Measurements from ENCODE around the gene NKAIN2.
"Not testable (repeated sequence)": the region's sequence is repeated elsewhere in the genome, so short reads cannot be mapped to it uniquely, and the experiment has no call there.

Gene NKAIN2

DNA sequence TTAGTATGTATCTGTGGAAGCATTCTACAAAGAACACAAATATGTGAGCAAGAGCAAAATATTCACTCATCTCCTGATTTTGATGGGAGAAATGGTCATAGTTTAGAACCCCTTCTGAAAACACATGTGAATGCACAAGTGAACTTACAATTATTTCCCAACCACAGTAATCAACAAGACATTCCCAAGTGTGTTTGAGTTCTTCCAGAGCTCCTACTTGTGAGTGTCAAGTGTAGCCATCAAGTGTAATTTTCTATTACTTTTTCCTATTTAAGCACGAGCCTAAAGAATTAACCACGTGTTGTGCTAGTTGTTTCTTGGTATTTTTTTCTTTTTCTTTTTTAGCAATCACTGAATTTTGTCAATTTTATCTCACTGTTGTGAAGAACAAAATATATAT is 402.3 kb downstream of the NKAIN2 start:
- Mint-ChIP-seq H3K9me3 (peaks cover 2% of the 10 kb centered on the region), H3K4me3 (no peak overlapping the region), H3K4me1 (ENCODE audit: low read depth) (no peaks in the 10 kb centered on the region), H3K36me3 (ENCODE audit: low read depth) (no peaks in the 10 kb centered on the region), H3K27ac (no peak overlapping the region), H3K27me3 (no peaks in the 10 kb centered on the region)
- no peak for DNase-seq

DNA sequence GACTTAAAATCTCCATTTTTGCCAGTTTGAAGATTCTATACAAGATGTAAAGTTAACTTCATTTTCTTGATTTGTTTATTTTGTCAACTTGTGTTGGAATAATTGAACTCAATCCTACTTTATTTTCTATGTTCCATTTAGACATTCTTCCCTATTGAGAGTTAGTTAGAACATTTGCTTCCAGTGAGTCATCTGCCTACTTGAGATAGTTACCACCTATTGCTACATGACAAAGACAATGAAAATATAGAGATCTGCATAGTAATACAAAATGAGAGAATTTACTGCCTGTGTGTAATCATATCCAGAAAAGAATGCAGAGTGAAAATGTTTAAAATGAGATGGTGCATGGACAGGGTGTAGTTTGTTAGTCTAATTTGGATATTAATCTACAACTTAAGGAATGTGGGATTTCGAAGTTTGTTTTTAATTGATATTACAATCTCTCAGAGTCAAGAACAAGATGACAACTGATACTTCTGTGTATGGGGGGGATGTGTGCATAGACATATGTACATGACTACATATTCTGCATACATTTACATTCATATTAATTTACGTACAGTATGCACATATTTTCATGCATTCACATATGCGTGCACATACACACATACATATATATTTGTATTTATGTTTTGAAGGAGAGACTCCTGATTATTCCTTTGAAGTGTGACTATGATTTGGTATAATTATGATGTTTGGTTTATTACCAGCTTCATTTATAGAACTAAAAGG is 420.1 kb downstream of the NKAIN2 start:
- Mint-ChIP-seq H3K4me1 (ENCODE audit: low read depth) (no peaks in the 10 kb centered on the region), H3K27me3 (no peaks in the 10 kb centered on the region), H3K4me3 (no peak overlapping the region), H3K36me3 (ENCODE audit: low read depth) (no peaks in the 10 kb centered on the region), H3K27ac (no peak overlapping the region), H3K9me3 (peaks cover 18% of the 10 kb centered on the region)
- DNase-seq = no peak

DNA sequence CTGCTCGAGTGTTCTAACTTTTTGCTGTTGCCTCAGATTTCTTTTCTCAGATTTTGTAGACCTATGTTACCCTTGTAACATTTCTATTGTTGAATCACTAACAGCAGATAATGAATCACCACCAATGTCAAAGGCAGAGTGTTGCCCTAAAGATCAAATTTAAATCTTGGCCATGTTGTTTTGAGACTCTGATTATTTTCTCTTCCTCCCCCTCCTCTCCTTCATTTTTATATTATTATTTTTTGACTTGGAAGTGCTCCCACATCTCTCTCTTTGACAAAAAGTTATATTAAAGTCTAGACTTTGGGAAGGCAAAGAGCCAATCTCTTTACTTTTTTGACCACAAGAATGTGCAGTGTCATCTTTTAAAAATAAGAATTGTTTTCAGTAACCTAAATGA is 422.7 kb downstream of the NKAIN2 start:
- H3K9me3 Mint-ChIP-seq = peaks cover 18% of the 10 kb centered on the region
- no peak for DNase-seq
- no peak overlapping the region for H3K27ac Mint-ChIP-seq
- H3K36me3 Mint-ChIP-seq (ENCODE audit: low read depth) = no peaks in the 10 kb centered on the region
- H3K4me3 Mint-ChIP-seq = no peak overlapping the region
- H3K4me1 Mint-ChIP-seq (ENCODE audit: low read depth) = no peaks in the 10 kb centered on the region
- H3K27me3 Mint-ChIP-seq = no peaks in the 10 kb centered on the region

DNA sequence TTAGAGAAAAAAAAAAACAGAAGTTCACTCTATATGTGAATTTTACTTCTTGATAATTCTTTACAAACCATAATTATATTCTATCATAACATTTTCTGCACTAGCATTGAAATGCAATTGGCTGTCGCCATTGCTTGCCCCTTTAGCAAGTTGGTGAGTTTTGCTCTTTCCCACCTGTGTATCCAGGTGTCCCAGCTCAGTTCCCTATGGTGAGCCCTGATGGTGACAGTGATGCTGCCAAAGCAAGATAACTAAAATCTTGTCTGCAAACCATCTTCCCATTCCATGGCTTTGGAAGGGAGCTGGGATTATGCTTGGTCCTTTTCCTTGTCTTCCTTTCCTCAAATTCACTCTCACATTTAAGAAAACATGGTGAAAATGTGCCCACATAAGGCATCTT is 429.6 kb downstream of the NKAIN2 start:
- Mint-ChIP-seq H3K27ac (no peak overlapping the region), H3K9me3 (peaks cover 8% of the 10 kb centered on the region), H3K4me1 (ENCODE audit: low read depth) (no peaks in the 10 kb centered on the region), H3K4me3 (no peak overlapping the region), H3K27me3 (no peaks in the 10 kb centered on the region), H3K36me3 (ENCODE audit: low read depth) (no peaks in the 10 kb centered on the region)
- DNase-seq = no peak

DNA sequence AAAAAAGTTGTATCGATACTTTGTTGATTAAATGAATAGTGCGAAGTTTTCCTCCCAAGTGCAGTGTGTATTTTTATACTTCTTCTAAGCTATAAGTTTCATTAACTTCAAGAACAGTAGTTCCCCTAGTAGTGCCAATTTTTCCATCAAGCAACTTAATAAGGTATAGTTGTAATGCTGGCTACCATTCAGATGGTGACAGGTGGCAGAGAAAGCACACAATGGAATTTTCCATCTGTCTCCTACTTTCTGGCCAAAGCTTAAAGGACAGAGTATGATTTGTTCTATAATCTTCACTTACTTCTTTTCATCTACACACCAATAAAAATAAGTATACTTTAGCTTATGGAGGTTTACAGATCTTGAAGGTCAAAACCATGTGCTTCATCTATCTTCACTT is 431.1 kb downstream of the NKAIN2 start:
- no peak for DNase-seq
- Mint-ChIP-seq H3K4me1 (ENCODE audit: low read depth) (no peaks in the 10 kb centered on the region), H3K4me3 (no peak overlapping the region), H3K27ac (no peak overlapping the region), H3K9me3 (peaks cover 3% of the 10 kb centered on the region), H3K27me3 (no peaks in the 10 kb centered on the region), H3K36me3 (ENCODE audit: low read depth) (no peaks in the 10 kb centered on the region)

DNA sequence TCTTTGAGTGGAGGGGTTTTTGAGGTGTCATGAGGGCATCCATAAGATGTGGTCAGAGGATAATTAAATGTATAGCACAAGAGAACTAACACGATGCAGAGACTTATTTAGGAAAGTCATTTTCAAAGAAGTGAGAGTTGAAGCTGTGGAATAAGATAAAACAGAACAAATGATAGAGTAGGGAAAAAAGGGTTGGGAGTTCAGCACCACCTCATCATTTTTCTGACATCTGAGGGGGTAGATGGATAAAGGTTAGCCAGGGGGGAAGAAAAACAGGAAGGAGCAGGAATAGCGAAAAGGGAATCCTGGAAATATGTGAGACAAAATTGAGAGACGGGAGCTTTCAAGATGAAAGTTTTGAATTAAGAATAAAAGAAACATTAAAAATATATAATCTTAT is 434.2 kb downstream of the NKAIN2 start:
- H3K36me3 Mint-ChIP-seq (ENCODE audit: low read depth) = no peaks in the 10 kb centered on the region
- H3K4me3 Mint-ChIP-seq = no peak overlapping the region
- H3K4me1 Mint-ChIP-seq (ENCODE audit: low read depth) = no peaks in the 10 kb centered on the region
- no peaks in the 10 kb centered on the region for H3K27me3 Mint-ChIP-seq
- peaks cover 15% of the 10 kb centered on the region for H3K9me3 Mint-ChIP-seq
- H3K27ac Mint-ChIP-seq = no peak overlapping the region
- DNase-seq = no peak

DNA sequence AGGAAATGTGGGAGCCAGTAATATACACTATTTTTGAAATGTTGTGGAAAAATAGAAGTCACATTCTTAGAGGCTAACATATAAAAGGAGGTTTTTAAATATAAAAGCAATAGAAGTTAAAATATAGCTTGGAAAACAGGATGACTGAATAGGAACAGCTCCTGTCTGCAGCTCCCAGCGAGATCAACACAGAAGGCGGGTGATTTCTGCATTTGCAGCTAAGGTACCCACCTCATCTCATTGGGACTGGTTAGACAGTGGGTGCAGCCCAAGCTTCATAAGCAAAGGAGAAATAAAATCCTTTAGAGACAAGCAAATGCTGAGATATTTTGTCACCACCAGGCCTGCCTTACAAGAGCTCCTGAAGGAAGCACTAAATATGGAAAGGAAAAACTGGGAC is 434.7 kb downstream of the NKAIN2 start:
- not testable (repeated sequence) for H3K4me3 Mint-ChIP-seq; DNase-seq; H3K4me1 Mint-ChIP-seq (ENCODE audit: low read depth); H3K27me3 Mint-ChIP-seq; H3K27ac Mint-ChIP-seq; H3K36me3 Mint-ChIP-seq (ENCODE audit: low read depth)
- H3K9me3 Mint-ChIP-seq = peaks cover 15% of the 10 kb centered on the region

DNA sequence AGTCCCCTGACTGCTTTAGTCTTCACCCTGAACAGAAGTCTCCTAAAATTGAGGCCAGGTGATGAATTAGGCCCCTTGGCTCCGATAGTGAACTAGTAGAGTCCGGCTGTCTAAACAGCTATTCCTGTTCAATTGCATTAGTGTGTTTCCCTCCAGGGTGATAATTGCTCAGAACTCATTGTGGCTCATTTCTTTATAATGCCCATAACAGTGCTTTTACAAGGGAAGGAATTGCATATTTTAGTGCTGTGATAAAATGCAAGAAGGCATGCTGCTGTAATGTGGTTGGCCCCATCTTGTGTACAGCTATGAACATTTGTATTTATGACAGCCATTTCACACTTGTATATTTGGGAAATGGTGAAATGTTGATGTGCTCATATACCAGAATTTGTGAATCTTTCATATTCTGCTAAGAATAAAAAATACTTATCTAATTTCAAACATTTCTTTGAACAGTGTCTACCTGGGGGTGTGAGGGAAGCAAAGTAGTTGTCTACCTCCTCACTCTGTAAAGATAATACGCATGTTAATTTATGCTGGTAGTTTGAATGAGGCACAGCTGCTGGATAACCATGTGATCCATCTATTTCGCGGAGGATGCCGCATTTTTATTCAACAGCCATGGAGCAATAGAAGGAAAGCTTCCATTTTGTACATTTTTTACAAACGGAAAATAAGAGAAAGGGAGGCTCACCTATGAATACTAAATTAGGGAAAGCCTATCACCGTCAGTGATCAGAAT is 451.4 kb downstream of the NKAIN2 start:
- Mint-ChIP-seq H3K27me3 (no peaks in the 10 kb centered on the region), H3K9me3 (no peaks in the 10 kb centered on the region), H3K27ac (no peak overlapping the region), H3K4me1 (ENCODE audit: low read depth) (no peaks in the 10 kb centered on the region), H3K4me3 (no peak overlapping the region), H3K36me3 (ENCODE audit: low read depth) (no peaks in the 10 kb centered on the region)
- DNase-seq = no peak

DNA sequence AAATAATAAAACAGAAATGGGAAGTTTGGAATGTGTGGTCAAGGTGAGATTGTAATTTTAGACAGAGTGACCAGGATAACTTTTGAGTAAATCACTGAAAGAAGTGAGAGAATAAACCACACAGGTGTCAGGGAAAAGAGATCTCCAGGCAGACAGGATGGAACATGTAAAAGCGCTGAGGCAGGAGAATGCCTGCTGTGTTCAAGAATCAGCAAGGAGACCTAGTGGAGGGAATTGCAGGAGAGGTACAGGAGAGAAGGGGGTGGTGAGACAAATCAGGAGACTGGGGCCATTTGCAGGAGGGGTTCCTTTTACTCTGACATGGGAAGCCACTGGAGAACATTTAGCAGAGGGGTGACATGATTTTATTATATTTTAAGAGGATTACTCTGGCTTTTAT is 456.7 kb downstream of the NKAIN2 start:
- no peaks in the 10 kb centered on the region for H3K4me1 Mint-ChIP-seq (ENCODE audit: low read depth)
- no peak for DNase-seq
- H3K4me3 Mint-ChIP-seq = no peak overlapping the region
- no peaks in the 10 kb centered on the region for H3K9me3 Mint-ChIP-seq
- H3K27ac Mint-ChIP-seq = no peak overlapping the region
- no peaks in the 10 kb centered on the region for H3K36me3 Mint-ChIP-seq (ENCODE audit: low read depth)
- H3K27me3 Mint-ChIP-seq = no peaks in the 10 kb centered on the region

DNA sequence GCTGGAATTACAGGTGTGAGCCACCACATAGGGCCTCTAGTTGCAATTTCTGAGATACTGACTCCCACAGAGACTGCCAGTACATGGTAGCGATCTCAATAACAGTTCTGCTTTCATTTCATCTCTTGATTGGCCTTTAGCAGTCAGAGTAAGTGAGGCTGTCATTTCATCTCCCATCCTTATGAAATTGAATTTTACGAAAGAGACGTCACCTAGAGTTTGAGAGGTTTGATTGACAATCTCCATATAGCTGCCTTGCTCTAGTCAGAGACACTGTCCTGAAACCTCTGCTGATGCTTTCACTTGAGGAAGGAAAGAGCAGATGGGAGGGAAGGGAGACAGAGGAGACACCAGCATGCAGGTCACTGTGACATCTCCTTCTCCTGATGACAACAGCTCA is 466.1 kb downstream of the NKAIN2 start:
- Mint-ChIP-seq H3K4me3 (no peak overlapping the region), H3K36me3 (ENCODE audit: low read depth) (no peaks in the 10 kb centered on the region), H3K9me3 (peaks cover 5% of the 10 kb centered on the region), H3K4me1 (ENCODE audit: low read depth) (no peaks in the 10 kb centered on the region), H3K27ac (no peak overlapping the region), H3K27me3 (no peaks in the 10 kb centered on the region)
- no peak for DNase-seq

DNA sequence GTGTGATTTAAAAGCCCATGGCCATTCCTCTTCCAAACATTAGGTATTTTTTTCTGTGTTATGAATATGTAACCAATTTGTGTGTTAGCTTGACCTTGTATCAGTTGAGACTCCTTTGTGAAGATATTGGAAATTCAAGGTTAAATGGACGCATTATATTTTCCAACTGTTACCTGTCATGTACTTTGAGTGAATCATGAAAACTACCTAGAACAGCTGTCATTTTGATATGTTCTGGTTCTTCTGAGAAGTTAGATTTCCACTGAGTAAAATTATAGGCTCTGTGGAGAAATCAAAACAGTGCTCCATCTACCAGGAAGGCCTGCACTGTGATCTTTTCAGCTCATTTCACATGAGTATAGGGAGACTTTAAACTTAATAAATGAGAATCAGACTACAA is 470.0 kb downstream of the NKAIN2 start:
- Mint-ChIP-seq H3K36me3 (ENCODE audit: low read depth) (no peaks in the 10 kb centered on the region), H3K4me1 (ENCODE audit: low read depth) (no peaks in the 10 kb centered on the region), H3K27me3 (no peaks in the 10 kb centered on the region), H3K27ac (no peak overlapping the region), H3K4me3 (no peak overlapping the region), H3K9me3 (peaks cover 5% of the 10 kb centered on the region)
- no peak for DNase-seq

DNA sequence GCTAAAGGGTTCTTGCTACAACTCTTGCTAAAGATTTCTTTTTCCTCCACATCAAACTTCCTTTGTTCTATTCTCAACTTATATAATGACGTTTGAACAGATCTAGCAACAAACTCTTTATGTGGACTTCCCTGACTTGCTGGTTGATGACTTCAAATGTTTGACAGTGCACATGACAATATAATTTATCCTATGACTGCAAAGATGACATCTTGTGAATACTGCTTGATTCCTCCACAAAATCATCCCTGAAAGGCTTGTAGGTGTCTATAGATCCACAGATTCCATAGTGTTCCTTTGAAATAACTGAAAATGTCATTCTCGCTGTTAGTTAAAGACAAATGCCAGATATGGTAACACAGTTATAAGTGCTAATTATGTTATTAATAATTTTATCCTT is 478.9 kb downstream of the NKAIN2 start:
- no peaks in the 10 kb centered on the region for H3K4me1 Mint-ChIP-seq (ENCODE audit: low read depth)
- no peaks in the 10 kb centered on the region for H3K36me3 Mint-ChIP-seq (ENCODE audit: low read depth)
- peaks cover 4% of the 10 kb centered on the region for H3K9me3 Mint-ChIP-seq
- H3K27ac Mint-ChIP-seq = no peak overlapping the region
- H3K27me3 Mint-ChIP-seq = no peaks in the 10 kb centered on the region
- no peak for DNase-seq
- H3K4me3 Mint-ChIP-seq = no peak overlapping the region

DNA sequence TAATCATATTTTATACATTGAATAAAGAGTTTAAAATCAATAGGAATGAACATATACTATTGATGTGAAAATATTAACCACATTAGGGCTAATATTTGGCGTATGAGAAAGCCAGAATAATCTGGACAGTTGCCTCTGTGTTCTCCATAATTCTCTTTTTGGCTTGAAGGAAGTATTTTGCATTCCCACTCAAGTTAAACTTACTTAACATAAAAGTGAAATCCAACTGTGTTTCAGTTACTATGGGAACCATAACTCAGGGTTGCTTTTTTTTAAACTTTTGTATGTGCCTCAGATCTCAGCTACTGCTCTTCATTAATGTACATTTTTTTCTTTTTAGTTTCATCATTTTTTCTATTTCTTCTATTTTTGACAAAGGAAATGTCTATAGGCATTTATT is 479.8 kb downstream of the NKAIN2 start:
- Mint-ChIP-seq H3K27ac (no peak overlapping the region), H3K36me3 (ENCODE audit: low read depth) (no peaks in the 10 kb centered on the region)

DNA sequence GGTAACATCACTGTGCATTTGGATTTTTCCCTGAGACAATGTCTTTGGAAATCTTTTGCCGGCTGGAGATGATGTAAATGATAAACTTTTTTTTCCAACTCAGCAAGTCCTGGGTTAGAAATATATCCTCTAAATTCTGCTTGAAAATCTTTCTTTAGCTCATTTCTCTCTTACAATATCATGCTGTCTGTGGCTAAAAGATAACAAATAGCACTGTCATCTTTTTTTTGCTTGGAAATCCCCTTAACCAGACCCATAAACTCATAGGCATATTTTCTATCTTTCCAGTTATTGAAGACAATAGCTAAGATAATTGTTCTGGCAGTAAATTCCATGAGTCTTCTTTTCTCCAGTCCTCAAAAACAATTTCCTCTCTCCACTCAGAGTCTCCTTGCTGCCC is 481.5 kb downstream of the NKAIN2 start:
- H3K9me3 Mint-ChIP-seq = peaks cover 5% of the 10 kb centered on the region
- H3K4me1 Mint-ChIP-seq (ENCODE audit: low read depth) = no peaks in the 10 kb centered on the region
- no peak for DNase-seq
- H3K27ac Mint-ChIP-seq = no peak overlapping the region
- H3K36me3 Mint-ChIP-seq (ENCODE audit: low read depth) = no peaks in the 10 kb centered on the region
- no peaks in the 10 kb centered on the region for H3K27me3 Mint-ChIP-seq
- H3K4me3 Mint-ChIP-seq = no peak overlapping the region

More for the DNA sequence above, 479.8 kb downstream of the NKAIN2 start:
- no peaks in the 10 kb centered on the region for H3K27me3 Mint-ChIP-seq
- H3K9me3 Mint-ChIP-seq = peaks cover 4% of the 10 kb centered on the region
- no peak overlapping the region for H3K4me3 Mint-ChIP-seq
- no peaks in the 10 kb centered on the region for H3K4me1 Mint-ChIP-seq (ENCODE audit: low read depth)
- no peak for DNase-seq

DNA sequence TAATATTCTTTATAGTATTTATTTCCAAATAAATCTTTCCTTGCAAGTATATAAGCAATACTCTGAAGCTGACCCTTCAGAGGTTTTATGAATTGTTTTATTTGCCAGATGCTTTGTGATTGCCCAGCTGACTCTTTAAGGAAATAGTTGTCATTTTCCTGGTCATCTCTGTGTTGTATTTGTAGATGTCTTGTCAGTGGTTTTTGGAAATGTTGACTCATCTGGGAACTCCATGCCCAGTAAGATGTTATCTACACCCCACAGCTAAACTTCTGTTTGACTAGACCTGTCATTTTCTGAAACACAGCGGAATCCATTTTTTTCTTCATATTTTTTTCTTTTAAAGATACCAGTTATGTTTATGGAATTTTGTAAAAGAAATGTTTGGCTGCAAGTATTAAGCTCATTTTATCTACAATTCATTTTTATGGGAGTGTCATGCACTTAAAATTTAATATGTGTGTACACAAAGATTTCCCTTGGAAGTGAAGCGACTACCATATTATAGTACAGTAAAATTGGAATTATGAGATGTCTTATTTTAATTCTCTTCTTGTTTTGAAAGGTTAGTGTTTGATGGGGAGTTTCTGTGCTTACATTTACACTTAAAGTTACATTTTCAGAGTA is 491.0 kb downstream of the NKAIN2 start:
- no peaks in the 10 kb centered on the region for H3K4me1 Mint-ChIP-seq (ENCODE audit: low read depth)
- H3K27me3 Mint-ChIP-seq = no peaks in the 10 kb centered on the region
- no peak for DNase-seq
- H3K27ac Mint-ChIP-seq = no peak overlapping the region
- no peaks in the 10 kb centered on the region for H3K36me3 Mint-ChIP-seq (ENCODE audit: low read depth)
- no peak overlapping the region for H3K4me3 Mint-ChIP-seq
- H3K9me3 Mint-ChIP-seq = peaks cover 3% of the 10 kb centered on the region
